Raji (cell line): ENCODE results near the gene EIF4G3.

Experiments used
- POLR2A ChIP-seq: IDR thresholded peaks from 2 replicates; pipeline ENCODE4 v1.6.1; 2011; ENCODE audit warnings: low read depth, low read length, control low read depth; ENCODE audit not compliant: insufficient read depth

Gene EIF4G3

DNA sequence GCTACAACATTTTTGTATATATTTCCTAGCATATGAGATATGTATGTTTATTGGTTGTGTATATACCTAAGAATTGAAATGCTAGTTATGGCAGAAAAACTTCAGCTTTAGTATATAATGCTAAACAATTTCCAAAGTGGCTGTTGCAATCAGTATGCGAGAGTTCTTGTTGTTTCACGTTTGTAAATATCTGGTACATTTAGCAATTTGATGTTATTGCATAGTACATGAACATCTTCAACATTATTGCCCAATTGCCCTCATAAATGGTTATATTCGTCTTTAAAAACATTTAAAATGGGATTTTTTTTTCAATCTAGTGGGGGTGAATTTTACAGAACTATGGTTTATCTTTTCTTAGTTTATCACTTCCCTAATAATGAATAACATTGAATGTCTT lies 303.4 kb downstream of the EIF4G3 start:
- TF ChIP-seq POLR2A, result no peak

DNA sequence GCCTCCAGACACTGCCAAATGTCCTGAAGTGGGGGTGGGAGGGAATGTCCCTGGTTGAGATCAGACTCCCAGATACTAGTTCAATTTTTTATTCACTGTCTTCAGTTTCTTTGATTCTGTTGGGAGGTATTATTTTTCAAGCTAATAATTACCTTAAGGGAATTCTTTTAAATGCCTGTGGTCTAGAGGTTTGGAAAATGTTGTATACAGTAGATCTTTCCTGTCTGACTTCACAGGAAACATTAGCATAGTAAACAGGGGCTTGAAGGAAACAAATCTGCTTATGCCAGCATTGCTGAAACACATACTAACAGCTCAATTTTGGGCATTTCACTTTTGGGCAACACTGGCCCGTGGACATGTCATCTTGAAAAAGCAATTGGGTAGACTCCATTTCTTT lies 305.3 kb downstream of the EIF4G3 start:
- TF ChIP-seq POLR2A, result no peak

DNA sequence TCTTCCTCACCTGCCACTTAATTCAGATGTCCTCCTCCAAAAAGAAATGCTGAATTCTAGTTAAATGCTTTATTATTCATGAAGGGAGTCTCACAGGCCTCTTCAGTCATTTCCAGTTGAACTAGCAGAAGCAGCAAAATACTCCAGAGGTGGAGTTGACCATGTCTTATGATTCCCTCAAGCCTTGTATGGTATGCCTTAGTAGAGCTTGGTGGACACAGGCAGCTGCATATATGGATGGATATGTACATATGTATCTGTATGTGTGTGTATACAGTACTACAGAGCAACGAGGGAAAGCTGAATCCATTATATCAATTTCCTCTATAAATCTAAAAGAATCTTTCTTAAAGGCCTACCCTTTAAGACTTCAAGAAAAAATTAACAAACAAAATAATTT lies 306.0 kb downstream of the EIF4G3 start:
- no peak for TF ChIP-seq POLR2A

DNA sequence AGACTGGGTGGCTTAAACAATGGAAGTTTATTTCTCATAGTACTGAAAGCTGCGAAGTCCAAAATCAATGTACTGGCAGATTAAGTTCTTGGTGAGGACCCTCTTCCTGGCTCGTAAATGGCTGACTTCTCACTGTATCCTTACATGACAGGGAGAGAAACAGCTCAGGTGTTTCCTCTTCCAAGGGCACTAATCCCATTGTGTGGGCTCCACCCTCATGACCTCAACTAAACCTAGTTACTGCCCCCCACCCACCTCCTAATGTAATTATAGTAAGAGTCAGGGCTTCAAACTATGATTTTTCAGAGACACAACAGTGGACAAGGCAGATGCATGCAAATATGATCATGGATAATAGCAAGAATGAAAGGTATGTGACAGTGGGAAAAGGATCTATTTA lies 308.4 kb downstream of the EIF4G3 start:
- no peak for TF ChIP-seq POLR2A

DNA sequence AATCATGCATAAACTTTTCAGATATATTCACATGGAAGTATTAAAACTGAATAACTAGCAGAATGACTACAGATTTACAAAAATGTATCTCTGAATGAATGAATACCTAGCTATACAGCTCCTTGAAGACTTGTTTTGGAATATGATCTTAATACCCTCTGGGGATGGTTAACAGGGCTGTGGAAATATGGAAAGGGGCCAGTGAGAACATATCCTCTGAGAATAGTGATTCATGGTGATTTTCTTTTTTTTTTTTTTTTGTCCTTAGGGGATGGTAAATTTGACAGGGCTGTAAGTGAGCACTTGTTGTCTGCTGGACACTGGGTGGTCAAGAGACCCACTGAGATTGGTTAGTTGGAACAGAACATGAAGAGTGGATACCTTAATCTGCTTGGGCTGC lies 308.9 kb downstream of the EIF4G3 start:
- no peak for TF ChIP-seq POLR2A

DNA sequence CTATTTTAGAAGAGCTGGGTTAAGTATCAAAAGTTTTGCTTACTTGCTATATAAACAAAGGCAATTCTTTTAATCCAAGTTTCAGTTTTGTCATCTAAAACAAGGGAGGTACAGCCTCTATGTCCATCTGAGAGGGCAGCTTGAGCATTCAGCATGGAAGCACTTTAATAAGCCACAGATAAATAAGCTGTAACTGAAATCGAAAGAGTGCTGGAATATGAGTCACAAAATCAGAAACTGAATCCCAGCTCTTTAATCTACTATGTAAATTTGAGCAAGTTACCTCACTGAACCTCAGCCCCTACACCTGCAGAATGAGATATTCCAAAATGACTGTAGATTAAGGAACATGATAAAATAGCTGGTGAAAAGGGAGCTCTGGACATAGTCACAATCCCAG lies 309.6 kb downstream of the EIF4G3 start:
- TF ChIP-seq POLR2A, result no peak

DNA sequence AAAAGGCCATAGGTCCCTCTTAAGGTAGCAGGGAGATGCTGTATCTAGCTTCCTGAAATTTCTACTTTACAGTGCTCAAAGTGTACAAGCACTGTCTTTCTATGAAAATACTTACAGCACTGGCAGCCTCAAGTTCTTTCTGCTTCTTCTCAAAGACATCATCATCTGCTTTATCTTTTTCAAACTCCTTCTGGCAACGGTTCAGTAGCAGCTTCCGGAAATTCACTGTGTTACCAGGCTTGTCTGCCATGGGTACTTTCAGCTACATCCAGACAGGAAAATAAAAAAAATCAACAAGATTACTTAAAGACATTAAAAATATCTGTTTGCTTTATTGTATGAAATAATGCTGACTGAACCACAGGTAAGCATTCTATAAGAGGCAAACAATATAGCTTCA lies 311.7 kb downstream of the EIF4G3 start:
- TF ChIP-seq POLR2A, result no peak

DNA sequence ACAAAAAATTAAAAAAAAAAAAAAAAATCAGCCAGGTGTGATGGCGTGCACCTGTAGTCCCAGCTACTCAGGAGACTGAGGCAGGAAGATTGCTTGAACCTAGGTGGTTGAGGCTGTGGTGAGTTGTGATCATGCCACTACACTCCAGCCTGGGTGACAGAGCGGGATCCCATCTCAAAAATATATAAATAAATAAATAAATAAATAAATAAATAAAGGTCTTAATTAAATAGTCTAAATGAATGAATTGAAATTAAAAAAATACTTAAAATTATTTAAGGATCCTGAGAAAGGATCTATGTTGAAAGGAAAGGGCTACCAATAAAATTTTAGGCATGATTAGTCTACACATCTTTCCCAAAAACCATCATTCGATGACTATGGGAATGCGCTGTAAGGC lies 322.2 kb downstream of the EIF4G3 start:
- no peak for TF ChIP-seq POLR2A

DNA sequence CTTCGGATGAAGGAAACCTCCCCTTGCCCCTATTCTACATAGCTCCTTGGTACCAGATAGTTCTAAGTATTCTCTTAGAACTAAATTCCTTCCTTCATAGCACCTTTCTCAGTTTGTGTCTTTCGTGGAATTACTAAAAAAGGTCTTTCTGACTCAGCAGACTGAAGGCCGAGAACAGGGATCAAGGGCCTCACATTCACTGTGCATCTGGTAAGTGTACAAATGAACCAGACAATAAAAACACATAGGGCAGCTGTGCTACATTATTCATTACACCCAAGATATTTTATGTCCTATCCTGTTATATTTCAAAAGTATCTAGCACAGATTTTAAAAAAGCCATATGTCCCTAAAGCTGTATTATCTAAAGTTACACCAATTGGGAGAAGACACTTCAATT lies 326.7 kb downstream of the EIF4G3 start:
- TF ChIP-seq POLR2A, result no peak

DNA sequence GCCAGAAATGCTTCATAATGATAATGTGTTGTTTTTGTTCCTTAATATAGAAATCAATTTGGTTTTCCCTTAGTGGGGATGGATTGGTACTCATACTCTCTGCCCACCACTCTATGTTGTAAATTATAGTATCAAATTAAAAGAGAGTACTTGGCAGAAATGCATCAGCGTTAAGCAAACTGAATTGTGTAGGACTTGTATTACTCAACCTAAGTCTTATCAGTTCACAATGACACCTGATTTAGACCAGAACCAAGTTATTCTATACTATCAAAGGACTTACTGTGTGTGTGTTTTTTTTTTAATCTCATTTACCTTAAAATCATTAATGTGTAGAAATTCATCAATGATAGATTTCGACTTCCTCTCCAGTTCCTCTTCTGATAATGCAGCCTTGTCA lies 327.6 kb downstream of the EIF4G3 start:
- TF ChIP-seq POLR2A, result no peak

DNA sequence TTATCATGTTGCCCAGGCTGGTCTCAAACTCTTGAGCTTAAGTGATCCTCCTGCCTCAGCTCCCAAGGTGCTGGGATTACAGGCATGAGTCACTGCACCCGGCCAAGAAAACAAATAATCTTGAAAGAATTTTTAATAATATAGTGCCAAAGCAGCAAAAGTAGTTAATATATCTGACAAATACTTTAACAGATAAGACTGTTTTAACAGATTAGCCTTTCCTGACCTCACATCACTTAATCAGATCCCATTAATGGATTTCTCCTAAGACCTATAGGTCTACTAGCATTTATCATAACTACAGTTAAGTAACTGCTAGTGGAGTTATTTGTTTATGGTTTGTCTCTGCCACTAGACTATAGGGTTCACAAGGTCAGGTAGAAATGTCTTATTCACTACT lies 328.5 kb downstream of the EIF4G3 start:
- TF ChIP-seq POLR2A, result no peak

DNA sequence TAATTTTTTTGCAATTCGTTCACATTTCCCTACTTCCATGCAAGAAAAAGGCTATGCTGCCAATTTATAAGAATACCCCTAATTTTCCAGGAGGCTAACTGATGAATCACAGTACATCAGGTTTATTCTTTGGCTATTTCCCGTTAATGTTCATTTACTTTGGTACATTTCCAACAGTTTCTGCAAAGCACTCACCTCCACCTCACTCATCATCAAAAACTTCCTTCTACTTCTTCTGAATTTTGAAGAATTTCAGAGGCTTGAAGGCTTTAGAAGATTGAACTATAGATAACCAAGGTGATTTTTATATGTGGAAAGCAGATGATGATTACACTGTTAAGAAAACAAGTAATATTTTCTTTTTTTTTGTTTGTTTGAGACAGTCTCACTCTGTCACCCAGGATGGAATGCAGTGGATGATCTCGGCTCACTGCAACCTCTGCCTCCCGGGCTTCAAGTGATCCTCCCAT lies 329.1 kb downstream of the EIF4G3 start:
- TF ChIP-seq POLR2A, result no peak

DNA sequence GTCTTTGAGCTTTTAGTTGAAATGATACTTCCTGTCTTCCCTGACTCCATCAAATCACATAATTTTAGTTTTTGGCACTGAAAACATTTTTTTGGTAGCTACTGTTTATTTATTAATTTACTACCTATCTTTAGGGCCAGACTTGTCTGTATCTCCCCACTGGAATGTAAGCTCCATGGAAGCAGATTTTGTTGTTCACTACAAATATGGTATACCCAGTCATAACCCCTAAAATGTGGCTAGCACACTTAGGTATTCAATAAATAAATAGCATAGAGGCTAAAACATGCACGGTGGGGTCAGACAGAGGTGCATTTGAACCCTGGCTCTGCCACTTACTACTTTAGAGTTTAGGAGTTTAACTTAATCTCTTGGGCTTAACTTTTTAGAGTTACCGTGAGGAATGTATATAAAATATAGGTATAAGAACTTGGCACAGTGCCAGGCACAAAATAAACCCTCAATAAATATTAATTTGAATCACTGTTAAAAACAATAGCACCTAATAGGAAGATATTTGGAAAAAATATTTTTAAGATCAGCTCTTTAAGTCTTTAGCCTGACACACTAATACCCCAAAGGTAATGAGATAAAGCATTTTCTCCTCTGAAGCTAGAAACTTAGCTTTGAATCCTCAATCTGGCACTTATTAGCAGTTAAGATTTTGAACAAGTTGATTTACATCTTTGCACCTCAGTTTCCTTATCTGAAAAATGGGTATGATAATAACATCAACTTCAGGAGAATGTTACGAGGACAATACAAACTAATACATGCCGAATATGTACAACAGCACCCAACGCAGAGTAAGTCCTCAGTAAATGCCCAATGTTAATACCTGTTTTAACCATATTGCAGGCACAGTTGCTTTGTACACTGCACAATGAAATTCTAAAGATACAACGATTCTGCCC lies 330.0 kb downstream of the EIF4G3 start:
- no peak for TF ChIP-seq POLR2A

DNA sequence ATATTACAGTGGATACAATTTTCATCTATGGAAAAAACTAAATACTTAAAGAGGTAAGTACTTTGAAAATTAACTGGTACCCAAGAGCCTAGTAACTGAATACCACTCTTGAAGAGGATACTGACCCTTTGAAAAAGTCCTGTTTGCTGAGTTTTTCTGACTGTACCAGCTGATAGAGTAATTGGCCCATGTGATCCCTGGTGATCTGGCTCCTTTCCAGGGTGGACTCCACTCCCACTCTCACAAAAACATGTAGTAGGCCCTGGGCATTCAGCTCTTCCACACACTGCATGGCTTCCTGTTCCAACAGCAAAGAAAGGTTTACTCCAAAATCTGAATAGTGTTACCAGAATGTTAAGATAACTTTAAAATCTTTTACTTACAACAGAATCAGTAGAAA lies 336.0 kb downstream of the EIF4G3 start:
- no peak for TF ChIP-seq POLR2A

DNA sequence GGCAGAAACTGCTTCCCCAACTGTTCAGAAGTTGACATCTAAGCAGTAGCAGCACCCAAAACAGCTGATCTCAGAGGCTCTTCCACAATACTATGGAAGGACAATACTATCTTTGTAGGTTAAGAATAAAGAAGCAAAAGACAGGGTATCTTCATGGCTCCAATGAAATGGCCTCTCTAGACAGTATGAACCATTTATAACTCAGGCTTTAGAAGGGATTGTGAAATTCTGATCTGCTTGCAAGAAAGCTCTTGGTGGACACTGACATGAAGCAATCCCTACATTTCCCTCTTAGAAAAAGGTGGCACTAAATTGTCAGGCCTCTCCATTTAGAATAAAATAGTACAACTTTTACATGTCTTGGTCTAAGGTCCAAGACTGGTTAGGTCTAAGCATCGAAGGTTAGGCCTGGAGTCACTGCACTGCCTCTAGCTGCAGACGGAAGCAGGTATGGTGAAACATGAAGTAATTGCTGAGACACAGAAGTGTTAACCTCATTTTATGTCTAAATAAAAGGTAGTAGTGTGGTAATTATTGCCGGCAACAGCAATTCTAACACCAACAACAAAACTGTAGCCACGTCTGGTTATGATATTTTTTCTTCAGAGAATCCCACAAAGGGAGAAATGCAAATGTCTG lies 339.0 kb downstream of the EIF4G3 start:
- no peak for TF ChIP-seq POLR2A

DNA sequence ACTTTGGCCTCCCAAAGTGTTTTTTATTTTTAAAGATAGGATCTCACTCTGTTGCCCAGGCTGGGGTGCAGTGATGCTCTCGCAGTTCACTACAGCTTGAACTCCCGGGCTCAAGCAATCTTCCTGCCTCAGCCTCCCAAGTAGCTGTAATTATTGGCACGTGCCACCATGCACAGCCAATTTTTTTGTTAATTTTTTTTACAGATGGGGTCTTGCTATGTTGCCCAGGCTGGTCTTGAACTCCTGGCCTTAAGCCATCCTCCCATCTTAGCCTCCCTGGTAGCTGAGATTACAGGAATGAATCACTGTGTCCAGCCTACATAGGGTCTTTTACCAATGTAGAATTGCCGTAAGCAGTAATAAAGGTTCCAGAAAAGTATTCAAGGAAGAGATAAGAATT lies 340.5 kb downstream of the EIF4G3 start:
- no peak for TF ChIP-seq POLR2A
